WERI-Rb-1 (cell line): ENCODE data around the gene NCOR2.

Source experiments
- DNase-seq: peaks from one replicate; pipeline ENCODE4 v3.0.0-alpha.2; 2020
- H3K27ac ChIP-seq: fragments of 250-450 bp; sonication (Bioruptor Pico); 2 replicates; pipeline ENCODE4 v1.5.1; 2020; ENCODE audit warnings: mild to moderate bottlenecking, moderate library complexity
- H3K27me3 ChIP-seq: fragments of 250-450 bp; sonication (Bioruptor Pico); 2 replicates; pipeline ENCODE4 v1.5.1; 2021; ENCODE audit warnings: mild to moderate bottlenecking, low read depth, moderate library complexity; ENCODE audit not compliant: insufficient read depth, severe bottlenecking
- H3K36me3 ChIP-seq: fragments of 250-450 bp; sonication (Bioruptor Pico); 2 replicates; pipeline ENCODE4 v1.5.1; 2020; ENCODE audit warnings: mild to moderate bottlenecking, moderate library complexity
- H3K4me3 ChIP-seq: 2 replicates; pipeline ENCODE4 v1.5.1; 2011; ENCODE audit warnings: low read depth, mild to moderate bottlenecking, control low read depth, low read length
- H3K9me3 ChIP-seq: fragments of 250-450 bp; sonication (Bioruptor Pico); 2 replicates; pipeline ENCODE4 v1.5.1; 2021; ENCODE audit warnings: mild to moderate bottlenecking, moderate library complexity; ENCODE audit not compliant: severe bottlenecking
- CTCF ChIP-seq: IDR thresholded peaks from 2 replicates; pipeline ENCODE4 v1.5.1; 2011; ENCODE audit warnings: low read depth, mild to moderate bottlenecking, control low read depth, inconsistent platforms, low read length

Gene NCOR2

GRCh38 chr12:124547626-124548025 is 19.8 kb downstream of the NCOR2 start:
- Histone ChIP-seq H3K9me3 (peaks cover 8% of the 10 kb centered on the region), H3K4me3 (no peak overlapping the region), H3K36me3 (peaks cover 33% of the 10 kb centered on the region), H3K27me3 (no peaks in the 10 kb centered on the region), H3K27ac (peak overlapping the region; percentile 98)
- no peak for TF ChIP-seq CTCF
- no peak for DNase-seq

GRCh38 chr12:124545508-124546418 is 21.6 kb downstream of the NCOR2 start:
- H3K27me3 ChIP-seq = no peaks in the 10 kb centered on the region
- TF ChIP-seq CTCF = no peak
- no peak for DNase-seq
- peaks cover 22% of the 10 kb centered on the region for H3K36me3 ChIP-seq
- peak overlapping the region; percentile 13; the same call in 1 of the 2 replicates for H3K4me3 ChIP-seq
- no peaks in the 10 kb centered on the region for H3K9me3 ChIP-seq
- H3K27ac ChIP-seq = peak overlapping the region; percentile 98

- H3K36me3 ChIP-seq = peaks cover 22% of the 10 kb centered on the region
- H3K4me3 ChIP-seq = no peak overlapping the region
- no peaks in the 10 kb centered on the region for H3K27me3 ChIP-seq
- H3K9me3 ChIP-seq = no peaks in the 10 kb centered on the region
- no peak for DNase-seq
- no peak for TF ChIP-seq CTCF
- H3K27ac ChIP-seq = peak overlapping the region; percentile 98
Observed at GRCh38 chr12:124544983-124545382, 22.4 kb downstream of the NCOR2 start.

- Histone ChIP-seq H3K27ac (peak overlapping the region; percentile 98), H3K27me3 (no peaks in the 10 kb centered on the region), H3K4me3 (peak overlapping the region; percentile 46), H3K9me3 (no peaks in the 10 kb centered on the region), H3K36me3 (peaks cover 22% of the 10 kb centered on the region)
- no peak for TF ChIP-seq CTCF
- DNase-seq = peak; percentile 91
Observed at GRCh38 chr12:124544311-124544970, 23.0 kb downstream of the NCOR2 start.

- Histone ChIP-seq H3K27me3 (no peaks in the 10 kb centered on the region), H3K9me3 (no peaks in the 10 kb centered on the region), H3K4me3 (peak overlapping the region; percentile 46), H3K27ac (peak overlapping the region; percentile 98), H3K36me3 (peaks cover 26% of the 10 kb centered on the region)
- peak; percentile 96 for DNase-seq
- no peak for TF ChIP-seq CTCF
Observed at GRCh38 chr12:124543590-124544310, 23.7 kb downstream of the NCOR2 start.
